DOHH2 (cell line): ENCODE results near the gene MFSD2B.
A peak's percentile ranks its signal among the peaks of the same experiment; 100 is the strongest.

Experiments
- H3F3A ChIP-seq: fragments of 200-600 bp; sonication (generic), shearing (Covaris generic); 2 replicates; pipeline ENCODE4 v1.6.0; 2016; ENCODE audit warnings: antibody characterized with exemption, mild to moderate bottlenecking; ENCODE audit not compliant: control insufficient read depth, insufficient read depth
- H3K27ac ChIP-seq: fragments of 200-600 bp; sonication (generic); 2 replicates; pipeline ENCODE4 v1.5.1; 2014; ENCODE audit warnings: low read depth, mild to moderate bottlenecking, low read length, moderate library complexity
- H3K27me3 ChIP-seq: fragments of 200-600 bp; sonication (generic); 2 replicates; pipeline ENCODE4 v1.6.1; 2014; ENCODE audit warnings: mild to moderate bottlenecking, low read length, mixed read lengths; ENCODE audit not compliant: control insufficient read depth
- H3K36me3 ChIP-seq: fragments of 200-600 bp; sonication (generic); 2 replicates; pipeline ENCODE4 v1.6.1; 2014; ENCODE audit warnings: mild to moderate bottlenecking, low read length, moderate library complexity, mixed read lengths; ENCODE audit not compliant: control insufficient read depth
- H3K4me1 ChIP-seq: fragments of 200-600 bp; sonication (generic); 2 replicates; pipeline ENCODE4 v1.6.1; 2014; ENCODE audit warnings: mild to moderate bottlenecking, low read length, mixed read lengths; ENCODE audit not compliant: control insufficient read depth
- H3K4me2 ChIP-seq: fragments of 200-600 bp; sonication (generic); 2 replicates; pipeline ENCODE4 v1.6.0; 2014; ENCODE audit warnings: mild to moderate bottlenecking, low read length, moderate library complexity
- H3K4me3 ChIP-seq: fragments of 200-600 bp; sonication (generic); 2 replicates; pipeline ENCODE4 v1.5.1; 2014; ENCODE audit warnings: mild to moderate bottlenecking, low read length, mixed read lengths
- H3K79me2 ChIP-seq: fragments of 200-600 bp; sonication (generic); 2 replicates; pipeline ENCODE4 v1.6.1; 2014; ENCODE audit warnings: mild to moderate bottlenecking, low read length, mixed read lengths; ENCODE audit not compliant: control insufficient read depth
- H3K9me2 ChIP-seq: fragments of 200-600 bp; sonication (generic); replicated peaks from 2 replicates; pipeline ENCODE4 v1.6.1; 2014; ENCODE audit warnings: mild to moderate bottlenecking, low read length, mixed read lengths; ENCODE audit not compliant: control insufficient read depth
- H3K9me3 ChIP-seq: fragments of 200-600 bp; sonication (generic); 2 replicates; pipeline ENCODE4 v1.6.1; 2014; ENCODE audit warnings: antibody characterized with exemption, low read length, mixed read lengths; ENCODE audit not compliant: control insufficient read depth, insufficient read depth
- H4K20me1 ChIP-seq: fragments of 200-600 bp; sonication (generic); 2 replicates; pipeline ENCODE4 v1.6.0; 2014; ENCODE audit warnings: low read depth, mild to moderate bottlenecking, antibody characterized with exemption, low read length, moderate library complexity; ENCODE audit not compliant: control insufficient read depth, insufficient read depth
- EZH2phosphoT487 ChIP-seq: fragments of 200-600 bp; sonication (generic); IDR thresholded peaks from 2 replicates; pipeline ENCODE4 v1.6.1; 2017; ENCODE audit warnings: borderline replicate concordance, mild to moderate bottlenecking, antibody characterized with exemption, low read length, moderate library complexity, mixed read lengths
- TF ChIP-seq, protein P1 (sequence below): fragments of 200-600 bp; sonication (generic); IDR thresholded peaks from one replicate; pipeline ENCODE4 v1.5.1; 2014; ENCODE audit warnings: antibody characterized with exemption, mild to moderate bottlenecking, low read depth, low read length; ENCODE audit not compliant: poor library complexity, severe bottlenecking

MFSD2B gene

GRCh38 chr2:24049485-24050021 lies 39.7 kb downstream of the MFSD2B start, which contains the start of gene FKBP1B:
TSS of gene FKBP1B (plus strand) at chr2:24049741. CDS start at chr2:24049850, 109 bp downstream.
- H3K4me2 ChIP-seq = peak within 1 kb of the TSS; percentile 98
- peaks cover 15% of the 10 kb centered on the region for H3F3A ChIP-seq
- no peak for TF ChIP-seq EZH2phosphoT487
- TF ChIP-seq, protein P1, sequence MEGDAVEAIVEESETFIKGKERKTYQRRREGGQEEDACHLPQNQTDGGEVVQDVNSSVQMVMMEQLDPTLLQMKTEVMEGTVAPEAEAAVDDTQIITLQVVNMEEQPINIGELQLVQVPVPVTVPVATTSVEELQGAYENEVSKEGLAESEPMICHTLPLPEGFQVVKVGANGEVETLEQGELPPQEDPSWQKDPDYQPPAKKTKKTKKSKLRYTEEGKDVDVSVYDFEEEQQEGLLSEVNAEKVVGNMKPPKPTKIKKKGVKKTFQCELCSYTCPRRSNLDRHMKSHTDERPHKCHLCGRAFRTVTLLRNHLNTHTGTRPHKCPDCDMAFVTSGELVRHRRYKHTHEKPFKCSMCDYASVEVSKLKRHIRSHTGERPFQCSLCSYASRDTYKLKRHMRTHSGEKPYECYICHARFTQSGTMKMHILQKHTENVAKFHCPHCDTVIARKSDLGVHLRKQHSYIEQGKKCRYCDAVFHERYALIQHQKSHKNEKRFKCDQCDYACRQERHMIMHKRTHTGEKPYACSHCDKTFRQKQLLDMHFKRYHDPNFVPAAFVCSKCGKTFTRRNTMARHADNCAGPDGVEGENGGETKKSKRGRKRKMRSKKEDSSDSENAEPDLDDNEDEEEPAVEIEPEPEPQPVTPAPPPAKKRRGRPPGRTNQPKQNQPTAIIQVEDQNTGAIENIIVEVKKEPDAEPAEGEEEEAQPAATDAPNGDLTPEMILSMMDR = no peak
- H3K27me3 ChIP-seq = peaks cover 24% of the 10 kb centered on the region
- no peaks in the 10 kb centered on the region for H4K20me1 ChIP-seq
- H3K27ac ChIP-seq = no peak within 1 kb of the TSS
- H3K4me3 ChIP-seq = peak within 1 kb of the TSS; percentile 80
- no peaks in the 10 kb centered on the region for H3K9me2 ChIP-seq
- peaks cover 36% of the 10 kb centered on the region for H3K4me1 ChIP-seq
- H3K36me3 ChIP-seq = no peaks in the 10 kb centered on the region; the same call in 1 of the 2 replicates
- H3K79me2 ChIP-seq = peaks cover 24% of the 10 kb centered on the region
- H3K9me3 ChIP-seq = no peaks in the 10 kb centered on the region

DNA sequence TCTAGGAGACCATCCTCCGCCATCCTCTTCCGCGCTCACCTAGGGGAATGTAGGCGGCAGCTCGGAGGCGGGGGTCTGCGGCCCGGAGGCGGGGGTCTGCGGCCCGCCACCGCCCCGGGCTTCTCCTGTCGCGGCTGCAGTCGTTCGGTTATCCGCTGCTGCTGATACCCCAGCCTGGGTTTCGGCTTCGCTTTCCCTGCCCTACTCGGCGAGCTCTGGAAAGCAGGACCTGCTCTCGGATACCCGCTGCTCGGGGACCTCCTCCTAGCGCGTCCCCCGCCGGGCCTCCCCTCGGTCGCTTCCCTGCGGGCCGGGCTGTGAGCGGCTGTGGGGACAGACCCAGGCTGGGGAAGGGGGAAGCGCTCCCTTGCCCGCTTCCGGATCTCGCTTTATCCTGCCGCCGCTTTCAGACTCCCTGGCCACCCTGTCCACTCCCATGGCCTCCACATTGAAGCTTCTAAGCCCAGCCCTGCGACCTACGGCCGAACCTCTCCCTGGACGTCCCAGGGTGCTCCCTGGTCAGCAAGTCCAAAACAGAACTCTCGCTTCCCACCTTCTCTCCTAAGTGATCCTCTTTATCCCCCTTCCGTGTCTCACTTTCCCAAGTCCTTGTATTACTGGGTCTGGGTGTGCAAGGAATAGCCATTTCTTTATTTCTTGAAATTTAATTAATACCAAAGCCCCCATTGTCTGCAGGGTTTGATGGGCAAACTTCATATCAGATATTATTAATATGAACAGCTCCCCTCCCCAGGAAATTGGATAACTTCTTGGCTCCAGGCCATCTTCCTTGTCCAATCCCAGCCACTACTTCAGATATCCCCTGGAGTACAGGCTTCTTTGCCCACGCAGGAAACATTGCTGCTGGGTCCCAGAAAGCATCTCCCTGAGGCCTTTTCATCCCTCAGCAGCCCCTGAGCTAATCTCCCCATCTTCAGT lies 40.4 kb downstream of the MFSD2B start:
- H3K9me3 ChIP-seq = no peaks in the 10 kb centered on the region
- H4K20me1 ChIP-seq = no peaks in the 10 kb centered on the region
- peak overlapping the region; percentile 80 for H3K4me3 ChIP-seq

DNA sequence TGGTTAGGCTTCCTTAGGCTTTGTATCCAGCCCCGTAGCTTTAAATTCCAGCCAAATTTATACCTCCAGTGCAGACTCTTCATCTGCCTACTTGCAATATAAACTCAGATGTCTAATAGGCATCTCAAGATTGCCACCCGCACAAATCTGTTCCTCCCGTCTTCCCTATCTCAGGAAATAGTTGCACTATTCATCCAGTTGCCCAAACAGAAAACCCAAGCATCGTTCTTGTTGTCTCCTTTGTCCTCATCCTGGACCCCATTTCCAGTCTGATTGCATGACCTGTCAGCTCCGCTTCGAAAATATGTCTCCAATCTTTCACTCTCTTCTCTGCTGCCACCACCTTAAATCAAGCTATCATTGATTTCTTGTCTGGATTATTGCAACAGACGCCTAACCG lies 41.9 kb downstream of the MFSD2B start:
- Histone ChIP-seq H3K79me2 (peaks cover 3% of the 10 kb centered on the region), H3K4me1 (peaks cover 23% of the 10 kb centered on the region), H3K9me2 (no peaks in the 10 kb centered on the region), H4K20me1 (no peaks in the 10 kb centered on the region), H3K4me2 (no peak overlapping the region), H3F3A (peaks cover 15% of the 10 kb centered on the region), H3K27ac (no peak overlapping the region), H3K9me3 (no peaks in the 10 kb centered on the region), H3K36me3 (no peaks in the 10 kb centered on the region; the same call in 1 of the 2 replicates), H3K4me3 (no peak overlapping the region), H3K27me3 (peaks cover 24% of the 10 kb centered on the region)
- TF ChIP-seq, protein P1 = no peak
- no peak for TF ChIP-seq EZH2phosphoT487

More for the DNA sequence above, 40.4 kb downstream of the MFSD2B start:
- Histone ChIP-seq H3K36me3 (no peaks in the 10 kb centered on the region; the same call in 1 of the 2 replicates), H3K27ac (no peak overlapping the region), H3F3A (peaks cover 15% of the 10 kb centered on the region), H3K9me2 (no peaks in the 10 kb centered on the region), H3K27me3 (peaks cover 24% of the 10 kb centered on the region), H3K4me2 (peak overlapping the region; percentile 98), H3K79me2 (peaks cover 17% of the 10 kb centered on the region), H3K4me1 (peaks cover 33% of the 10 kb centered on the region)
- no peak for TF ChIP-seq EZH2phosphoT487
- TF ChIP-seq, protein P1 = no peak
